Upper lobe of right lung (tissue), 1 donor: ENCODE data around the gene MOXD1. TPM values are rescaled to one million over a fixed set of nuclear protein-coding genes. Genes with fewer than 3 reads are reported as not detected.

Experiments used
- ATAC-seq: fragments of 200-7000 bp; cut with Tn5 transposase; one replicate; pipeline ENCODE4 v1.9.1; 2020; ENCODE audit warnings: mild to moderate bottlenecking, moderate library complexity
- DNase-seq: peaks from one replicate; pipeline ENCODE4 v3.0.0-alpha.2; 2020
- H3K27ac ChIP-seq: fragments of 200-600 bp; one replicate; pipeline ENCODE4 v1.8.0; 2022
- H3K27me3 ChIP-seq: fragments of 200-600 bp; one replicate; pipeline ENCODE4 v1.8.0; 2022; ENCODE audit warnings: mild to moderate bottlenecking
- H3K36me3 ChIP-seq: fragments of 200-600 bp; one replicate; pipeline ENCODE4 v1.8.0; 2022
- H3K4me1 ChIP-seq: fragments of 200-600 bp; one replicate; pipeline ENCODE4 v1.8.0; 2022
- H3K4me3 ChIP-seq: fragments of 200-600 bp; one replicate; pipeline ENCODE4 v1.8.0; 2022; ENCODE audit warnings: mild to moderate bottlenecking
- H3K9me3 ChIP-seq: fragments of 200-600 bp; one replicate; pipeline ENCODE4 v1.8.0; 2022
- intact Hi-C: fragments of 100-400 bp; cut with DNase I; formaldehyde crosslinking; loops from one replicate; pipeline ENCODE4 v1.11.0; 2022
- total RNA-seq: library from RNA; stranded (reverse); fragmentation: NEBNext Ultra II Directional; extraction: Animal tissue kit (Norgen Biotek cat#: 25700); gene quantifications from one replicate; pipeline ENCODE4 v1.2.1, GENCODE V29; 2021
- TF ChIP-seq, protein P1 (sequence below): fragments of 200-600 bp; IDR thresholded peaks from one replicate; pipeline ENCODE4 v1.8.0; 2022; ENCODE audit warnings: antibody characterized with exemption
- donor health status: DM: no; HTN: yes; CAD: no; lungs with severe emphysema.

Gene MOXD1
- total RNA-seq, 1 donor from 2014 or later: 24.0 TPM

DNA sequence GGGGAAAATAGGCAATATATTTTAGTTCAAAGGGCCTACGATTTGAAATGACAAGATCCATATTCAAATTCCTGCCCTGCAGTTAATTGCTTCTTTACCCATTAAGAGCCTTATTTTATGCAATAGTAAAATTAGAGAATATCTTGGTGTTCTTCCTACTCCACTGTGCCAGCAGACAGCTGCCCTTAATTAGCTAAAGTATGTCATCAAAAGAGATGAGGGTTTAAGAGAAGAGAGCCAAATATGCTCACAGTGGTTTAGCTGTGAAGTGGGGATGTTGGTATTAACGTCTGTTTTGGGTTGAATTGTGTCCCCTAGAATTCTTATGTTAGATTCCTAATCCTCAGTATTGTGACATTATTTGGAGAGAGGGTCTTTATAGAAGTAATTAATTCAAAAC lies 148.1 kb downstream of the MOXD1 start:
- Histone ChIP-seq H3K9me3 (no peaks in the 10 kb centered on the region), H3K4me3 (no peak overlapping the region), H3K27me3 (no peaks in the 10 kb centered on the region), H3K27ac (no peak overlapping the region), H3K36me3 (no peaks in the 10 kb centered on the region), H3K4me1 (no peaks in the 10 kb centered on the region)
- TF ChIP-seq, protein P1, sequence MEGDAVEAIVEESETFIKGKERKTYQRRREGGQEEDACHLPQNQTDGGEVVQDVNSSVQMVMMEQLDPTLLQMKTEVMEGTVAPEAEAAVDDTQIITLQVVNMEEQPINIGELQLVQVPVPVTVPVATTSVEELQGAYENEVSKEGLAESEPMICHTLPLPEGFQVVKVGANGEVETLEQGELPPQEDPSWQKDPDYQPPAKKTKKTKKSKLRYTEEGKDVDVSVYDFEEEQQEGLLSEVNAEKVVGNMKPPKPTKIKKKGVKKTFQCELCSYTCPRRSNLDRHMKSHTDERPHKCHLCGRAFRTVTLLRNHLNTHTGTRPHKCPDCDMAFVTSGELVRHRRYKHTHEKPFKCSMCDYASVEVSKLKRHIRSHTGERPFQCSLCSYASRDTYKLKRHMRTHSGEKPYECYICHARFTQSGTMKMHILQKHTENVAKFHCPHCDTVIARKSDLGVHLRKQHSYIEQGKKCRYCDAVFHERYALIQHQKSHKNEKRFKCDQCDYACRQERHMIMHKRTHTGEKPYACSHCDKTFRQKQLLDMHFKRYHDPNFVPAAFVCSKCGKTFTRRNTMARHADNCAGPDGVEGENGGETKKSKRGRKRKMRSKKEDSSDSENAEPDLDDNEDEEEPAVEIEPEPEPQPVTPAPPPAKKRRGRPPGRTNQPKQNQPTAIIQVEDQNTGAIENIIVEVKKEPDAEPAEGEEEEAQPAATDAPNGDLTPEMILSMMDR: no peak
- DNase-seq: no peak
- intact Hi-C loops: no loop called here
- ATAC-seq: no peak

DNA sequence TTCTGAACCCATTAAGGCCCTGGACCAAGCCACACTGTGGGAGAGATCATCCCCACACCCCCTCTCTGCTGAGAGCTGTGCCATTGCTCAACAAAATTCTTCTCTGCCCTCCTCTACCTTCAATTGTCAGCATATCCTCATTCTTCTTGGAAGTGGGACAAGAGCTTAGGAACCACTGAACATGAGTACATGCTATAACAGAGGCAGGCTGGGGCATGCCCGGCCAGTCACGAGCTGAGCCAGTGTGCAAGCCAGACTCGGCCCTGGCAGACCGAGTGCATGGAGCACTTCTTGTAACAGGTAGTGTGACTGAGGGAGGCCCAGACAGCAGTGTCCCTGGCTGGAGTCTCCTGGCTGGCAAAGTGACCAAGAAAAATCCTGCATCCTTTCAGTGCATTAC lies 149.2 kb downstream of the MOXD1 start:
- no peak for ATAC-seq
- TF ChIP-seq, protein P1: no peak
- Histone ChIP-seq H3K27ac (no peak overlapping the region), H3K4me1 (no peaks in the 10 kb centered on the region), H3K4me3 (no peak overlapping the region), H3K27me3 (no peaks in the 10 kb centered on the region), H3K36me3 (no peaks in the 10 kb centered on the region), H3K9me3 (no peaks in the 10 kb centered on the region)
- intact Hi-C loops: no loop called here
- no peak for DNase-seq

DNA sequence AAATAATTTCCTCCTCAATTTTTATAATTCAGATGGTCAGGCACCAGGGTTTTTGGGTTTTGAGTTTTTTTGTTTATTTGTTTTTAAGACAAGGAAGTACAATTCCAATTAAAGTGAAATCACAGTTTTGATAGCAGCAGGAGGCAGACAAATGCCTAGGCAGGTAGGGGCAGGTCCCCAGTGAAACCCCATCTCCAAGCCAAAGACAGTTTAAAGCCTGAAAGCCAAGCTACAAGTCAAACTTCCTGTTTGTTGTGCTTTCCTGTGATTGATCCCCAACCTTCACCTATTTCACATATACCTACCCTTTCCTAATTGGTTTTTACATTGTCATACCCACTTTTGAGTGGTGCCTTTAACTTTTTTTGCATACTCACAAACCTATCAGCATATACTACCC lies 149.6 kb downstream of the MOXD1 start:
- Histone ChIP-seq H3K4me3 (no peak overlapping the region), H3K9me3 (no peaks in the 10 kb centered on the region), H3K4me1 (no peaks in the 10 kb centered on the region), H3K27me3 (no peaks in the 10 kb centered on the region), H3K36me3 (no peaks in the 10 kb centered on the region), H3K27ac (no peak overlapping the region)
- ATAC-seq (no peak), DNase-seq (no peak)
- TF ChIP-seq, protein P1: no peak
- intact Hi-C loops: no loop called here

DNA sequence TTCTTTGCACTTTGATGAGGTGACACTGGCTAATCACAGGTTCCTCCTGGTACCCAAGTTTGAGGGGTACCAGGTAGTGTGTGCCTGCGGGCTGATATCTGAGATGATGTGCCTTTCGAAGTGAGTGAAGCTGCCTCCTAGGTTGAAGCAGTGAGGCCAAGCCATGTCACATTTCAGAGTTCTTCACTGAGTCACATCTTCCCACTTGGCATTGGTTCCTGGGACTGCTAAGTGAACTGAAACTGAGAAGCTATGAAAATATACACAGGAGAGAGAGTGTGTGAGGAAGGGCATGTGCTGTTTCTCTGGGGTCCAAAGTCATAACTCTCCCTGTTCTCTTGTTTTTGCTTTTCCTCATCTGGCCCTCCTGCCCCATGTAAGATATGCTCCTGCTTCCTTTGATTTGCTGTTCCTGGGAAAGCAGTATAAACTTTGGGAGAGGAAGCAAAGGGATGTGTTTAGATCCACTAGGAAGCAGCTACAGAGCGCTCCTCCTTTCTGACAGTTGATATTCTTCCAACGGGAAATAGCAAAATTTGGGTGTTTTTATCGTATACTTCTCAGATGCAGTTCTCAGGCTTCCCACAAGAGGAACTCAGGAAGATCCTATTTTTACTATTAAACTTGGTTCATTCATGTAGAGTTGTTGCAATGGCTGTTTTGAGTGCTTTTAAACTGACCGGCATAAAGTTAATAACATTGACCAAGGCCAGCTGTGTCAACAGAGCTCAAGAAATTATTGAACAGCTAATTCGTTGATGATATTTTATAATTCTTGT lies 153.7 kb downstream of the MOXD1 start:
- no peak overlapping the region for H3K4me3 ChIP-seq
- no peaks in the 10 kb centered on the region for H3K4me1 ChIP-seq
- H3K27ac ChIP-seq: no peak overlapping the region
- ATAC-seq (no peak), DNase-seq (no peak)
- no peaks in the 10 kb centered on the region for H3K36me3 ChIP-seq
- intact Hi-C loops: no loop called here
- H3K9me3 ChIP-seq: no peaks in the 10 kb centered on the region
- H3K27me3 ChIP-seq: no peaks in the 10 kb centered on the region
- TF ChIP-seq, protein P1: no peak

DNA sequence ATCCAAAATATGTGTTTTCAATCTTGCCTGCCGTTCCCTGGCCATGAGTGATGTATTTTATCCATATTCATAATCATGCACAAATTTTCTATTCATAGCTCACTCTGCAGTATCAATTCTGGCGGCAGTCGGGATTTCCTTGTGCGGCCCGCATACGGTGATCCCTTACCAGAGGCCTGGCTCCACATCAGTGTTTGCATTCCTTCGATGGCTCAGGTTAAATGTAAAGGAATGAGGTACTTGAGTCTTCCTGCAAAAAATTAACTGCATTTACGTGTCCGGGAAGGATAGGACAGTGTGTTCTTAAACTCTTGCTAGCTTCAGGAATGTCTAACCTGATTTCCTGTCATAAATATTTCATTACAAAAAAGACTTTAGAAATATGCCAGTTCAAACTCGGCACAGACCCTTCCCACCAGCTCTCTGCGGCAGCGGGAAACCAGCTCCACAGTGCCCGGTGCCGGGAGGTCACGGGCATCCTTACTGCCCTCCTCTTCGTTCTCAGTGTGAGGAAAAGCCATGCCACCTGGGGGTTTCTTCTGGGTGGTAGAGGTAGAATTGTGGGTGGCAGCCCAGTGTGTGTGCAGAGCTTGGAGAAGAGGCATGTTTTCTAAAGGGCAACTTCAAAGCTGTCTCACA lies 154.5 kb downstream of the MOXD1 start:
- H3K27me3 ChIP-seq: no peaks in the 10 kb centered on the region
- H3K27ac ChIP-seq: no peak overlapping the region
- no peak for DNase-seq
- TF ChIP-seq, protein P1: no peak
- H3K9me3 ChIP-seq: no peaks in the 10 kb centered on the region
- no peaks in the 10 kb centered on the region for H3K4me1 ChIP-seq
- ATAC-seq: no peak
- H3K4me3 ChIP-seq: no peak overlapping the region
- H3K36me3 ChIP-seq: no peaks in the 10 kb centered on the region
- intact Hi-C loops: no loop called here
